GM13977 (cell line): ENCODE results near the gene RIT1.

Source experiments
- DNase-seq: peaks from one replicate; pipeline ENCODE4 v3.0.0; 2012; ENCODE audit warnings: low spot score
- in situ Hi-C: fragments of 300-500 bp; cut with MboI; formaldehyde crosslinking; loops from one replicate; pipeline ENCODE4 v1.12.0; 2022; ENCODE audit warnings: low sequenced_read_pairs, low pct_unique_long_range_greater_than_20kb, mixed read lengths, inconsistent platforms; ENCODE audit not compliant: unreplicated experiment
- TF ChIP-seq, protein P1 (sequence below): IDR thresholded peaks from 2 replicates; pipeline ENCODE4 v1.5.1; 2012; ENCODE audit warnings: mild to moderate bottlenecking, control low read depth; ENCODE audit not compliant: insufficient read depth; ENCODE audit errors: extremely low read depth, missing control alignments

The RIT1 gene

DNA sequence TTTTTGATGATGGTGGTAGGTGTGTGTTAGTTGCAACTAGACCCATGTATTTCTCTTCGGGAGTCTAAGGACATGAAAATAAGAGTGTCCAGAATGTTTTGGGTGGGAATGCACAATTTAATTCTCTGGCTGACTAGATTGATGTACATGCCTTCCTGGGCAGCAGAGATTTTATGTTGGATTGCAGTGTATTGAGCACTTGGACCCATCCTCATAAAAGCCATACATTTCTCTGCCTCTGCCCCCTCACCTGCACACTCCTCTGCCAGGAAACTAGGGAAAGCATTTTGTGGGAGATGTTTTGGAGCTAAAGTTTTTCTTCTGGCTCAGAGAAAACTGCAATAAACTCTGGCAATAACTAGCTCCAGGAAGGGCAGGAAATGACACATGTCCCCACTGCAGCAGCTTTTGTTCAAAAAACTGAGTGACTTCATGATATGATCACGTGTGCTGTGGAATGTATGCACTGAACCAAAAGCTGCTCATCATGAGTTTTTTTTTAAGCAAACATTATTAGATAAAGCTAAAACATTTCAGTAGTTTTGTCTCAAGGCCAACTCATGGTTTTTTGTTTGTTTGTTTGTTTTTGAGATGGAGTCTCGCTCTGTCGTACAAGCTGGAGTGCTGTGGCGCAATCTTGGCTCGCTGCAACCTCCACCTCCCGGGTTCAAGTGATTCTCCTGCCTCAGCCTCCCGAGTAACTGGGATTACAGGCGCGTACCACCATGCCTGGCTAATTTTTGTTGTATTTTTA is 17.6 kb downstream of the RIT1 start:
- in situ Hi-C loops = no loop called here
- DNase-seq = no peak
- TF ChIP-seq, protein P1, sequence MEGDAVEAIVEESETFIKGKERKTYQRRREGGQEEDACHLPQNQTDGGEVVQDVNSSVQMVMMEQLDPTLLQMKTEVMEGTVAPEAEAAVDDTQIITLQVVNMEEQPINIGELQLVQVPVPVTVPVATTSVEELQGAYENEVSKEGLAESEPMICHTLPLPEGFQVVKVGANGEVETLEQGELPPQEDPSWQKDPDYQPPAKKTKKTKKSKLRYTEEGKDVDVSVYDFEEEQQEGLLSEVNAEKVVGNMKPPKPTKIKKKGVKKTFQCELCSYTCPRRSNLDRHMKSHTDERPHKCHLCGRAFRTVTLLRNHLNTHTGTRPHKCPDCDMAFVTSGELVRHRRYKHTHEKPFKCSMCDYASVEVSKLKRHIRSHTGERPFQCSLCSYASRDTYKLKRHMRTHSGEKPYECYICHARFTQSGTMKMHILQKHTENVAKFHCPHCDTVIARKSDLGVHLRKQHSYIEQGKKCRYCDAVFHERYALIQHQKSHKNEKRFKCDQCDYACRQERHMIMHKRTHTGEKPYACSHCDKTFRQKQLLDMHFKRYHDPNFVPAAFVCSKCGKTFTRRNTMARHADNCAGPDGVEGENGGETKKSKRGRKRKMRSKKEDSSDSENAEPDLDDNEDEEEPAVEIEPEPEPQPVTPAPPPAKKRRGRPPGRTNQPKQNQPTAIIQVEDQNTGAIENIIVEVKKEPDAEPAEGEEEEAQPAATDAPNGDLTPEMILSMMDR = no peak

DNA sequence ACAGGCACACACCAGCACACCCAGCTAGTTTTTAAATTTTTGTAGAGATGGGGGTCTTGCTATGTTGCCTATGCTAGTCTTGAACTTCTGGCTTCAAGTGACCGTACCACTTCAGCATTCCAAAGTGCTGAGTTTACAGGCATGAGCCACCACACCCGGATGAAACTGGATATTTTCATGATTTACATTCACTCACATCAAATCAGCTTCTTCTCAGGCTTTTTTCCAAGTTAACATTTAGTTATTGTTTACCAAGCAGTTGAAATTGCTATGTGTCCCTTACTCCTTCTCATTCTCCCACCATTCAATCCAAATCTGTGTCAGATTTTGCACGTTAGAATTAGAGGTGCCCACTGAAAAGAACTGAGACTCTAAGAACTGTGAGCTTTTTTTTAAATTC is 18.4 kb downstream of the RIT1 start:
- in situ Hi-C loops = no loop called here
- TF ChIP-seq, protein P1 = no peak
- no peak for DNase-seq

DNA sequence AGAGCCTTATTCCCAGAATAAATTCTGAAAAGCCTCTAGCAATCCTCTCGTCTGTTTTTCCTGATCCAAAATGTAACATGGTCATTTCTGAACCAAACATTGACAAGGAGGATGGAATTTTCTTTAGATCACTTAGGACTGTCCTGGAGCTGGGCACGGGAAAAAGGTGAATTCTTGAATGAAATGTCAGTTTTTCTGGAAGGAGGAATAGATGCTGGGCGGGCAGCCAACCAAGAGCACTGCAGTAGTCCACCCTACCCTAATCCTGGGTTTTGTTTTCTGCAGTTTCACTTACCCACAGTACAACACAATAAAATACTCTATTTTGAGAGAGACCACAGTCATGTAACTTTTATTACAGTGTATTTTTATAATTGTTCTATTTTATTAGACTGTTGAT is 20.9 kb downstream of the RIT1 start:
- TF ChIP-seq, protein P1 = no peak
- no peak for DNase-seq
- in situ Hi-C loops = no loop called here

DNA sequence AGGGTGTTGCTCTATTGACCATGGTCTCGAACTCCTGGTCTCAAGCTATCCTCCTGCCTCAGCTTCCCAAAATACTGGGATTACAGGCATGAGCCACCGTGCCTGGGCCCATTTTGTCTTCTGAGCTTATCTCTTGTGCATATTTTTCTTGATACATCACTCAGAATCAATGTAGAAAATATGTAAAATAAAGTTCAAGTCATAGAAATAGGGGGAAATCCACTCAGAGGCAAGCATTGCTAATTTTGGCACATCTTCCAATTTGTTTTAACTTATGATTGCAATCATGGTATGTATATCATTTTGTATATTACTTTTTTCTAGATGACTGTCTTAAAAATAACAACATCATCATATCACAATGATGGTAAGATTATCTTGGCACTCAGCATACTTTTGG is 21.6 kb downstream of the RIT1 start:
- TF ChIP-seq, protein P1 = no peak
- in situ Hi-C loops = no loop called here
- no peak for DNase-seq

DNA sequence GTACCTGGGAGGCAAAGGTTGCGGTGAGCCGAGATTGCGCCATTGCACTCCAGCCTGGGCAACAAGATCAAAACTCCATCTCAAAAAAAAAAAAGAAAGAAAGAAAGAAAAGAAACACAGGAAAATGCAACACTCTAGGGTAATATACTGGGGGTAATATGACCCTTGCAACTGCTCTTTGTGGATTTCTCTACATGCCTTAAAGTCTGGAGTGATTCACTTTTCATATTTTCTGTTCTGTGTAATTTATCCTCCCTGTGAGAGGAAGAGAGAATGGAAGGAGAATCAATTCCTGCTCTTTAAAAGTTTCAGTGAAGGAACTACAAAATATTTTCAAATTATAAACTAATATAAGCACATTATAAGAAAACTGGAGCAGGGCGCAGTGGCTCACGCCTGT is 22.7 kb downstream of the RIT1 start:
- no peak for DNase-seq
- in situ Hi-C loops = no loop called here
- TF ChIP-seq, protein P1 = no peak

DNA sequence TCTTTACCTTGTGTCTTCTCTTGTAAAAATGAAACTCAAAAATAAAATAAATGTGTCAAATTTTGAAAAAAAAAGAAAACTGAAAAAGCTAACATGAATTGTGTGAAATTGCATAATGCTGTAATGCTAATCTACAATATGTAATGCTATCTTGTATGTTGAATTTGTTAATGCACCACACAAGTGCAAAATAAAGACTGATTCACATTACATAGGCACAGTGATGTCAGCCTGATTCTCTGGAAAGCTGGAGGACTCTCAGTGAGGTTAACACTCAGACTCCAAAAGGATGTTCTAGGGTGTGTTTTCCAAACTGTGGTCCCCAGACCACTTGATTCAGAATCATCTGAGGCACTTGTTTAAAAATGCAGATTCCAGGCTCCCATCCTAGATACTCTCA is 26.2 kb downstream of the RIT1 start:
- DNase-seq = no peak
- TF ChIP-seq, protein P1 = no peak
- in situ Hi-C loops = no loop called here
